IMR-90 (cell line): ENCODE results near the gene OR6N2. TPM values are rescaled to one million over a fixed set of nuclear protein-coding genes. Genes with fewer than 3 reads are reported as not detected.

Experiments
- ATAC-seq: fragments of 200-7000 bp; cut with Tn5 transposase; 2 replicates; pipeline ENCODE4 v1.9.1; 2020; ENCODE audit warnings: low read depth, mild to moderate bottlenecking, moderate library complexity
- BruUV-seq: library from RNA; stranded (reverse); fragments of 400-500 nt; replicated peaks from 2 replicates; lab custom pipeline; 2021; lab: Mats Ljungman, UMichigan
- CTCF ChIA-PET: fragments of 300-600 bp; formaldehyde crosslinking; extraction: SDS; loops from one replicate; lab custom pipeline; 2021; ENCODE audit warnings: antibody characterized with exemption; lab: Yijun Ruan, JAX
- POLR2A ChIA-PET: fragments of 300-600 bp; sonication (Branson Sonifier 250); formaldehyde crosslinking; loops from one replicate; lab custom pipeline; 2022; ENCODE audit warnings: antibody characterized with exemption; ENCODE audit not compliant: unreplicated experiment; lab: Charles Lee
- DNase-seq: peaks from one replicate; pipeline ENCODE4 v3.0.0; 2013
- H2AFZ ChIP-seq: replicated peaks from 2 replicates; pipeline ENCODE3; 2013; ENCODE audit warnings: low read length, mild to moderate bottlenecking; ENCODE audit not compliant: poor library complexity
- H2AK5ac ChIP-seq: 2 replicates; pipeline ENCODE4 v1.6.1; 2013; ENCODE audit warnings: low read depth, low read length, inconsistent platforms
- H2AK9ac ChIP-seq: replicated peaks from 2 replicates; pipeline ENCODE3; 2013; ENCODE audit warnings: mild to moderate bottlenecking, low read depth, low read length, moderate library complexity; ENCODE audit not compliant: poor library complexity
- H2BK120ac ChIP-seq: 2 replicates; pipeline ENCODE4 v1.6.1; 2013; ENCODE audit warnings: low read depth, low read length, inconsistent platforms
- H2BK15ac ChIP-seq: 3 replicates; pipeline ENCODE4 v1.6.1; 2013; ENCODE audit warnings: low read depth, low read length, inconsistent platforms
- H2BK20ac ChIP-seq: 2 replicates; pipeline ENCODE4 v1.6.1; 2013; ENCODE audit warnings: low read depth, mild to moderate bottlenecking, inconsistent platforms, low read length, moderate library complexity
- H2BK5ac ChIP-seq: 2 replicates; pipeline ENCODE4 v1.6.1; 2013; ENCODE audit warnings: mild to moderate bottlenecking, low read depth, low read length, inconsistent platforms; ENCODE audit not compliant: poor library complexity, severe bottlenecking
- H3K14ac ChIP-seq: replicated peaks from 2 replicates; pipeline ENCODE4 v1.6.1; 2013; ENCODE audit warnings: low read depth, low read length, inconsistent platforms
- H3K18ac ChIP-seq: 2 replicates; pipeline ENCODE4 v1.6.1; 2013; ENCODE audit warnings: low read depth, low read length, control low read depth
- H3K23ac ChIP-seq: 2 replicates; pipeline ENCODE4 v1.6.1; 2013; ENCODE audit warnings: low read depth, low read length, inconsistent platforms
- H3K27ac ChIP-seq: 2 replicates; pipeline ENCODE4 v1.5.1; 2013; ENCODE audit warnings: mild to moderate bottlenecking, control low read depth, low read length; ENCODE audit not compliant: insufficient read depth
- H3K27me3 ChIP-seq: 2 replicates; pipeline ENCODE4 v1.6.1; 2013; ENCODE audit warnings: low read length; ENCODE audit not compliant: control insufficient read depth, insufficient read depth
- H3K36me3 ChIP-seq: 2 replicates; pipeline ENCODE4 v1.6.1; 2013; ENCODE audit warnings: low read length, mixed read lengths; ENCODE audit not compliant: control insufficient read depth, insufficient read depth
- H3K4ac ChIP-seq: 2 replicates; pipeline ENCODE4 v1.6.1; 2013; ENCODE audit warnings: low read depth, low read length, inconsistent platforms
- H3K4me1 ChIP-seq: 2 replicates; pipeline ENCODE4 v1.6.1; 2013; ENCODE audit warnings: low read length, mixed read lengths; ENCODE audit not compliant: control insufficient read depth, insufficient read depth
- H3K4me2 ChIP-seq: 2 replicates; pipeline ENCODE4 v1.6.1; 2013; ENCODE audit warnings: low read depth, mild to moderate bottlenecking, control low read depth, low read length, moderate library complexity
- H3K4me3 ChIP-seq: 2 replicates; pipeline ENCODE4 v1.5.1; 2013; ENCODE audit warnings: low read depth, mild to moderate bottlenecking, control low read depth, low read length, moderate library complexity; ENCODE audit not compliant: insufficient read depth
- H3K56ac ChIP-seq: 2 replicates; pipeline ENCODE4 v1.6.1; 2013; ENCODE audit warnings: low read length, inconsistent platforms; ENCODE audit not compliant: insufficient read depth; ENCODE audit errors: extremely low read depth
- H3K79me1 ChIP-seq, 2 experiments: 2 replicates each; pipeline ENCODE4 v1.6.1; 2013; ENCODE audit warnings: low read length in 2 of 2, inconsistent platforms in 1 of 2, low read depth in 1 of 2
- H3K9ac ChIP-seq: 2 replicates; pipeline ENCODE4 v1.6.1; 2013; ENCODE audit warnings: low read depth, low read length, control low read depth
- H3K9me1 ChIP-seq: 2 replicates; pipeline ENCODE4 v1.6.1; 2013; ENCODE audit warnings: low read length, inconsistent platforms; ENCODE audit not compliant: insufficient read depth
- H3K9me3 ChIP-seq: 2 replicates; pipeline ENCODE4 v1.6.1; 2013; ENCODE audit warnings: low read length; ENCODE audit not compliant: control insufficient read depth, insufficient read depth
- H4K20me1 ChIP-seq: 2 replicates; pipeline ENCODE4 v1.6.1; 2013; ENCODE audit warnings: low read length, inconsistent platforms; ENCODE audit not compliant: insufficient read depth
- H4K5ac ChIP-seq: 2 replicates; pipeline ENCODE4 v1.6.1; 2013; ENCODE audit warnings: mild to moderate bottlenecking, low read depth, low read length, control low read depth
- H4K8ac ChIP-seq, 2 experiments: 2 replicates each; pipeline ENCODE4 v1.6.1; 2013; ENCODE audit warnings: low read depth in 2 of 2, low read length in 2 of 2, control low read depth in 1 of 2, inconsistent platforms in 1 of 2
- H4K91ac ChIP-seq: 2 replicates; pipeline ENCODE4 v1.6.1; 2013; ENCODE audit warnings: low read depth, low read length, inconsistent platforms; ENCODE audit not compliant: insufficient read depth
- BHLHE40 ChIP-seq: fragments of 150-350 bp; IDR thresholded peaks from 2 replicates; pipeline ENCODE4 v1.6.1; 2016; ENCODE audit warnings: mild to moderate bottlenecking, low read depth, low read length
- CEBPB ChIP-seq: IDR thresholded peaks from 2 replicates; pipeline ENCODE4 v1.6.1; 2012; ENCODE audit warnings: low read depth, low read length, improper control_type of control experiment
- CHD1 ChIP-seq: IDR thresholded peaks from 2 replicates; pipeline ENCODE4 v1.6.1; 2012; ENCODE audit warnings: low read depth, low read length, improper control_type of control experiment
- FOS ChIP-seq: fragments of 150-350 bp; IDR thresholded peaks from 2 replicates; pipeline ENCODE4 v1.6.1; 2016; ENCODE audit warnings: low read depth, low read length
- MAFK ChIP-seq: IDR thresholded peaks from 2 replicates; pipeline ENCODE4 v1.6.1; 2012; ENCODE audit warnings: low read depth, low read length, improper control_type of control experiment
- MAZ ChIP-seq: IDR thresholded peaks from 2 replicates; pipeline ENCODE4 v1.6.1; 2012; ENCODE audit warnings: low read depth, mild to moderate bottlenecking, low read length, improper control_type of control experiment, moderate library complexity, borderline replicate concordance
- MXI1 ChIP-seq: IDR thresholded peaks from 2 replicates; pipeline ENCODE4 v1.6.1; 2012; ENCODE audit warnings: low read depth, mild to moderate bottlenecking, low read length, moderate library complexity, borderline replicate concordance
- NFE2L2 ChIP-seq: fragments of 150-350 bp; IDR thresholded peaks from 2 replicates; pipeline ENCODE4 v1.6.1; 2016; ENCODE audit warnings: low read depth, mild to moderate bottlenecking, low read length
- POLR2A ChIP-seq: IDR thresholded peaks from 2 replicates; pipeline ENCODE4 v1.6.1; 2012; ENCODE audit warnings: mild to moderate bottlenecking, low read depth, low read length
- RAD21 ChIP-seq: IDR thresholded peaks from 2 replicates; pipeline ENCODE4 v1.6.1; 2012; ENCODE audit warnings: low read length, improper control_type of control experiment
- RCOR1 ChIP-seq: IDR thresholded peaks from 2 replicates; pipeline ENCODE4 v1.6.1; 2012; ENCODE audit warnings: mild to moderate bottlenecking, low read length, improper control_type of control experiment; ENCODE audit not compliant: insufficient replicate concordance
- RFX5 ChIP-seq: IDR thresholded peaks from 2 replicates; pipeline ENCODE4 v1.8.0; 2012; ENCODE audit warnings: low read depth, mild to moderate bottlenecking, low read length, moderate library complexity
- SMC3 ChIP-seq: fragments of 150-350 bp; IDR thresholded peaks from 2 replicates; pipeline ENCODE4 v1.6.1; 2016; ENCODE audit warnings: low read depth, mild to moderate bottlenecking, antibody characterized with exemption, low read length, moderate library complexity
- USF2 ChIP-seq: fragments of 150-350 bp; IDR thresholded peaks from 2 replicates; pipeline ENCODE4 v1.6.1; 2017; ENCODE audit warnings: mild to moderate bottlenecking, antibody characterized with exemption, low read length, low read depth
- WGBS, 2 experiments: methylation state at CpG; one replicate each; pipeline versions ENCODE4 v1.1.5 to v1.1.7; 2013; ENCODE audit warnings: missing lambda C conversion rate in 2 of 2; ENCODE audit not compliant: insufficient read length in 1 of 2; ENCODE audit errors: extremely low coverage in 2 of 2; 5-methylcytosine and 5-hydroxymethylcytosine counted together
- dilution Hi-C: fragments of 300-500 bp; cut with HindIII; formaldehyde crosslinking; loops from one replicate; pipeline ENCODE4 v1.14.3; 2018; ENCODE audit warnings: low sequenced_read_pairs; ENCODE audit not compliant: unreplicated experiment
- in situ Hi-C: fragments of 300-500 bp; cut with MboI; formaldehyde crosslinking; loops from 3 replicates; pipeline ENCODE4 v1.14.3; 2019; ENCODE audit warnings: low sequenced_read_pairs, inconsistent platforms, mixed read lengths
- intact Hi-C: fragments of 100-400 bp; cut with micrococcal nuclease; formaldehyde crosslinking; loops from 2 replicates; pipeline ENCODE4 v1.10.0; 2022
- polyA plus RNA-seq, 3 experiments: library from polyadenylated mRNA; depleted of rRNA; stranded (reverse); fragments of >200 nt; gene quantifications; 2 replicates each; pipeline ENCODE4 v1.2.3, GENCODE V29; 2012; ENCODE audit warnings: low replicate concordance in 1 of 3
- total RNA-seq: library from RNA; depleted of rRNA; stranded (reverse); fragments of >200 nt; gene quantifications from 2 replicates; pipeline ENCODE4 v1.2.3, GENCODE V29; 2012
- TF ChIP-seq, protein P1 (sequence below): fragments of 150-350 bp; IDR thresholded peaks from 2 replicates; pipeline ENCODE4 v1.6.1; 2016; ENCODE audit warnings: low read depth, mild to moderate bottlenecking, low read length, moderate library complexity, borderline replicate concordance
- TF ChIP-seq, protein P2 (sequence below): conservative IDR thresholded peaks from 2 replicates; pipeline ENCODE4 v1.5.1; 2012; ENCODE audit warnings: mild to moderate bottlenecking, low read depth, low read length, improper control_type of control experiment

The OR6N2 gene
- total and polyA plus RNA-seq, 2 of the 4 experiments (the other 2 are of a cell fraction), result not detected

DNA sequence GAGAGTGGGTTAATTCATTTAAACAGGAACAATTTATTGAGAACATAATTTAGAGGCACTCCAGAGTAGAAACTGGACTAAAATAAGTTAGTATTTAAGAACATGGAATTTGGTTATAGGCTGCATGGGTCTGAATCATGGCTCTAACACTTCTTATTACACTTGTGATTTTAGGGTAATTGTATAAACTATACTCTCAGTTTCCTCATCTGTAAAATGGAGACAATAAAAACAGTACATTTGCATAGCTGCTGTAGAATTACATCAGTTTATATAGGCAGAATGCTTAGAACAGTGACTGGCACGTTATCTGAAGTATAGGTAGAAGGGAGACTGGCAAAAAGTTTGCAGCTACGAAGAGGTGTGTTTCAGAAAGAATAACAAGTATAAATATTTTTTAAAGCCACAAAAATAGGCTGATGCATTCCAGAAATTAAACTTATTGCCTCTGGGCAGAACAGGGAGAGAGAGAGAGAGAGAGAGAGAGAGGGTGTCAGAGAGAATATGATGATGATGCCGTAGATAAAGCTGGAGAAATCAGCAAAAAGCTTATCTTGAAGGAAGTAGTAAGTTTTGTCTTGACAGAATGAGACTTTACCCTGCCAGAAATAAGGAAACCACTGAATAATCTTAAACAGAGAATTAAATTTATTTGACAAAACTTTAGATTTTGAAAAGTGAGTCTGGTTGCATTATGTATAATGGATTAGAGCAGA, 52.3 kb downstream of the OR6N2 start:
- Histone ChIP-seq H2BK120ac (no peak overlapping the region), H2AK9ac (no peak overlapping the region), H2AFZ (no peak overlapping the region), H3K4ac (no peak overlapping the region), H3K23ac (no peak overlapping the region), H3K4me3 (no peak overlapping the region), H3K56ac (no peak overlapping the region), H3K27ac (no peak overlapping the region), H3K4me2 (no peak overlapping the region), H4K91ac (no peak overlapping the region), H2BK5ac (no peak overlapping the region), H2BK15ac (no peak overlapping the region), H4K20me1 (no peaks in the 10 kb centered on the region), H2AK5ac (no peak overlapping the region), H3K9ac (no peak overlapping the region), H2BK20ac (no peak overlapping the region), H3K4me1 (no peaks in the 10 kb centered on the region), H4K8ac (no peak overlapping the region), H3K27me3 (no peaks in the 10 kb centered on the region), H3K18ac (no peak overlapping the region), H3K9me3 (no peaks in the 10 kb centered on the region), H3K36me3 (no peaks in the 10 kb centered on the region), H3K79me1 (no peaks in the 10 kb centered on the region), H3K14ac (no peak overlapping the region), H4K5ac (no peak overlapping the region), H3K9me1 (no peaks in the 10 kb centered on the region)
- dilution Hi-C loops, result no loop called here
- WGBS, 2 experiments, result no CpG with 5 or more reads among the region's 3 CpGs
- DNase-seq (no peak), ATAC-seq (no peak)
- in situ Hi-C loops, result no loop called here
- intact Hi-C loops, result no loop called here
- ChIA-PET CTCF (no interaction called here), POLR2A (interaction anchor here (0.7 to 0.8 kb wide), 2 partner anchors 11 to 272 kb away, joined by 3 read pairs; no protein-coding TSS in a partner anchor)
- TF ChIP-seq CEBPB (no peak), MAZ (no peak), BHLHE40 (no peak), FOS (no peak), RAD21 (no peak), RFX5 (no peak), USF2 (no peak), SMC3 (no peak), CHD1 (no peak), POLR2A (no peak), RCOR1 (no peak), MAFK (no peak), MXI1 (no peak), NFE2L2 (no peak)
- TF ChIP-seq, protein P1, sequence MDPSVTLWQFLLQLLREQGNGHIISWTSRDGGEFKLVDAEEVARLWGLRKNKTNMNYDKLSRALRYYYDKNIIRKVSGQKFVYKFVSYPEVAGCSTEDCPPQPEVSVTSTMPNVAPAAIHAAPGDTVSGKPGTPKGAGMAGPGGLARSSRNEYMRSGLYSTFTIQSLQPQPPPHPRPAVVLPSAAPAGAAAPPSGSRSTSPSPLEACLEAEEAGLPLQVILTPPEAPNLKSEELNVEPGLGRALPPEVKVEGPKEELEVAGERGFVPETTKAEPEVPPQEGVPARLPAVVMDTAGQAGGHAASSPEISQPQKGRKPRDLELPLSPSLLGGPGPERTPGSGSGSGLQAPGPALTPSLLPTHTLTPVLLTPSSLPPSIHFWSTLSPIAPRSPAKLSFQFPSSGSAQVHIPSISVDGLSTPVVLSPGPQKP, result no peak
- TF ChIP-seq, protein P2, sequence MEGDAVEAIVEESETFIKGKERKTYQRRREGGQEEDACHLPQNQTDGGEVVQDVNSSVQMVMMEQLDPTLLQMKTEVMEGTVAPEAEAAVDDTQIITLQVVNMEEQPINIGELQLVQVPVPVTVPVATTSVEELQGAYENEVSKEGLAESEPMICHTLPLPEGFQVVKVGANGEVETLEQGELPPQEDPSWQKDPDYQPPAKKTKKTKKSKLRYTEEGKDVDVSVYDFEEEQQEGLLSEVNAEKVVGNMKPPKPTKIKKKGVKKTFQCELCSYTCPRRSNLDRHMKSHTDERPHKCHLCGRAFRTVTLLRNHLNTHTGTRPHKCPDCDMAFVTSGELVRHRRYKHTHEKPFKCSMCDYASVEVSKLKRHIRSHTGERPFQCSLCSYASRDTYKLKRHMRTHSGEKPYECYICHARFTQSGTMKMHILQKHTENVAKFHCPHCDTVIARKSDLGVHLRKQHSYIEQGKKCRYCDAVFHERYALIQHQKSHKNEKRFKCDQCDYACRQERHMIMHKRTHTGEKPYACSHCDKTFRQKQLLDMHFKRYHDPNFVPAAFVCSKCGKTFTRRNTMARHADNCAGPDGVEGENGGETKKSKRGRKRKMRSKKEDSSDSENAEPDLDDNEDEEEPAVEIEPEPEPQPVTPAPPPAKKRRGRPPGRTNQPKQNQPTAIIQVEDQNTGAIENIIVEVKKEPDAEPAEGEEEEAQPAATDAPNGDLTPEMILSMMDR, result no peak
- no TSS peak for BruUV-seq
